Measurements from ENCODE around the gene STAB2.
A peak's percentile ranks its signal among the peaks of the same experiment; 100 is the strongest.
"Not testable (repeated sequence)": the region's sequence is repeated elsewhere in the genome, so short reads cannot be mapped to it uniquely, and the experiment has no call there.

STAB2 gene

DNA sequence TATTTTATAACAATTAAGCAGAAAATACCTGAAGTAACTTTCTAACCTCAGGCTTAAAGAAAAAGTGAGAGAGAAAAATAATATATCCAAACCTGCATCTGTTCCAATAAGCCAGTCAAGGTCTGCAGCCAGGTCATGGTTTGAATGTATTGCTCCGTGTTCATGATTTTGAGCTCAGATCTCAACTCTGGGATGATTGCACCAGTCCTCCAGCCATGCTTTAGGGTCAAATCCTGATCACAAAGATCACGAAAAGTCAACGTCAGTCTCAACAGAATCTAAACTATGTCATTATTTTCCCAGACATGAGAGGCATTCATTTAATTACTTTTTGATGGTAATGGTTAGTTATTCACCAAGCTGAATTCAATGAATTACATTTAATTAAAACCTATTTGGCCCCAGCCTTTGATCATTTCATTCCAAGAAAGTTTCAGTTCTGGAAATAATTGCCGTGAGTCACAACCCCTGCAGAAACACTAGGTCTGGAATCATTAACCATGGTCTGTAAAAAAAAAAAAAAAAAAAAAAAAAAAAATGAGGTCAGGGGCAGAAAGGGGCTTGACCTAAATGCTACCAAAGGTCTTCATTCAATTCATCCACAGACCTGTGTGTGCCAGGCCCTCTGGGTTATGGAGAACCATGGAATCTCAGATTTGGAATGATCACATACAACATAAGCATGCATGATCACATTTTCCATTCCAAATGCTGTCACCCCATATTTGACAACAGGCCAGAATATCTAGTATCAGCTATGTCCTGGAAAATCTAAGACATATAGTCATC lies 198.4 kb downstream of the STAB2 start:
- DNase-seq: no peak

DNA sequence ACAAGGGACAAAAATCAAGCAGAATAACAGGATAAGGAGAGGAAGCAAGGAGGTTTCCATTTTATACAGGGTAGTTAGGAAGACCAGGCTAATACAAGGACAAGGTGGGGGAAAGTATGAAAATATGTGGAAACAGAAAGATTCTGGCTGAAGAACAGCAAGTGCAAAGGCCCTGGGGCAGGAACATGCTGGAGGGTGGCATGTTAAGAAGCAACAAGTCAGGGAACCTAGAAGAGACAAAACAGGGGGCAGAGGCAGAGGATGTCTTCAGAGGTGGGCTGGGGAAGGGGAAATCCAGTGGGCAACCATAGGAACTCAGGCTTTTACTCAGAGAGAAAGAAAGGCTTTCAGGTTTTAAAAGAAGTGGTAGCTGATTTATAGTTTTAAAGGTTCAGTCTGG lies 199.1 kb downstream of the STAB2 start:
- no peak for DNase-seq

DNA sequence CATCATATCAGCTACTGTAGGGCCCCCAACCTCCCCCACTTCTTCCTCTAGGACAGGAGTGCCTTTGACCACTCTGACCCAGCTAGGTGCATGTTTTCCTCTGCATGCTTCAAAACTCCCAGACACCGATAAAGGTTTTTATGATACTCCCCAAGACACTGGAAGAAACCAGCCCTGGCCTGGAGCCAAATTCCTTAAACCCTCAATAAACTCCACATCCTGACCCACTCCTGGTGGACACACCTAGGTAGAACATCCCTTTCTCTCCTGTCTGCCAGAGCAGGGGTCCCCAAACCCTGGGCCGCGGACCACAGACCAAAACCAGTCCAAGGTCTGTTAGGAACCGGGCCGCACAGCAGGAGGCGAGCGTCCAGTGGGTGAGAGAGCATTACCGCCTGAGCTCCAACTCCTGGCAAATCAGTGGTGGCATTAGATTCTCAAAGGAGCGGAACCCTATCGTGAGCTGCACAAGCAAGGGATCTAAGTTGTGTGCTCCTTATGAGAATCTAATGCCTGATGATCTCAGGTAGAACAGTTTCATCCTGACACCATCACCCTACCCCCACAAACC lies 204.4 kb downstream of the STAB2 start:
- no peak for DNase-seq

- no peak for DNase-seq
These were observed 206.0 kb downstream of the STAB2 start for GRCh38 chr12:103793046-103793445.

DNA sequence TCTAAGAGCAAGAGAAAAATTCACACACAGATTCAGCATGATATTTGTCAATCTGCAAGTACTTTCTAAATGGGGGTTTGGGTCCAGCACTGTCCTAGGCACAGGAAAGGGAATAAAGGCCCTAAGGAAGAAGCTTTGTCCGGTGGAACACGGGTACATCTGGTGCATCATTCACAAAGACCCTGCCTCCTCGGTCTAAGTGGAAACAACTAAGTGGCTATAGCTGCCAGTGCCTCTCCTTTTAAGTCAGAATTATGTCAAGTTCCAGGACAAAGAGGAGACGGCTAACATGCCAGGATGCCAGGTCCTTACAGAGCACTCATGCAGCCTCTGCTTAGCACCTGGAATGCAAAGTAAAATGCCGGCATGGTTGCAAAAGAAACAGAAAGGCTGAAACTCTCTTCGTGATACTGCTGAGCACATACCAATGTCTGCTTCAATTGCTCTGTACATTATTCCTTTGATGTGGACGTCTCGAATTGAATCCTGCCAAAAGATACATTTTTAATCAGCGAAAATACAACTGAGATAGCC lies 206.5 kb downstream of the STAB2 start:
- DNase-seq: no peak

- no peak for DNase-seq
These were observed 207.5 kb downstream of the STAB2 start for GRCh38 chr12:103794309-103795213.

- DNase-seq: no peak
These were observed 211.5 kb downstream of the STAB2 start for GRCh38 chr12:103798586-103798985.

DNA sequence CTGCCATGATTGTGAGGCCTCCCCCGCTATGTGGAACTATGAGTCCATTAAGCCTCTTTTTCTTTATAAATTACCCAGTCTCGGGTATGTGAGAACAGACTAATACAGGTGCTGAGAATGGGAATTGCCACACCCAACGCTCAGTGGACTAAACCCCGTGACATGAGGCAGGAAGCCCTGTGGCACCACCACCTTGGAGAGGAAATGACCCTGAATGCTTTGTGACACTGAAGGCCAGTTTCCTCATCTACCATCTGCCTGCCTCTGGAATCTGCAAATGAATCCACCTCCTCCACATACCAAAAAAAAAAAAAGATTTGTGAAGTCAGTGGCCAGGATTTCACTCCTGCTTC lies 212.4 kb downstream of the STAB2 start:
- no peak for DNase-seq

DNA sequence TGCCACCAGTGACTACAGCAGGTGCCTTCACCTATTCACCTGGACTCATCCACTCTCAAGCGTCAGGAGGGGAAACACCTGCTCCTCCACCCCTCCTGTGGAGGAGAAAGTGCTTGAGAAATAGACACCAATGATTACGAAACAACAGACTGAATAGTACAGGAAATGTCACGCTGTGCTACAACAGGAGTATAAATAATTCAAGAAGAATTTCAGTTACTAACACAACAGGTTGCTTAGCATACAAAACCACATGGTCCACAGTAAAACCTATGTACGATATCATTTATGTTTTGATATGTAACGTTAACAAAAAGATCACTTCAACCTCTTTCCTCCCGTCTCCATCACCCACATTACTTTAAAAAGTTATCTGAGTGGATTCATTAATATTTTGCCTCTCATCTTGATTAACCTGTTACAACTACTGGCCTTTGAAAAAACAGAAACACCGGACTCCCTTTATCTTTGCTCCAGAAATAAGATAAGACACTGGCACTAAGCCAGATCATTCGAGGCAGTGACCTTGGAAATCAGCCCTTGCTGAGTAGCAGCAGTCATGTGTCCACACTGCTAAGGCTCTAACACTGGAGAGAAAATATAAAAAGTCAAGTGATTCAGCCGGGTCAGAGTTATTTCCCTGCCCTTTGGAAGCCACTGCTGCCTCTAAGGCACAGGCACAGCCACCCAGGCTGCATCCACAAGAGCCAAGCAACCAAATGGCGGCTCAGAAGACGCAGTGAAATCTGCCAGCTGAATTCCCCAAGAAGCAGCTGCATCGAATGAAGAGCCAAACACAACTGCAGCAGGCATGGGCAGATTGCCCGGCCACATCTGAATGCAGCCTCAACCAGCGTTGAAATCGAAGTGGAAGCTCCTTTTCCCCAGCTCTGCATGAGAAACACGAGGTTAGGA lies 213.0 kb downstream of the STAB2 start:
- DNase-seq: peak; percentile 81

DNA sequence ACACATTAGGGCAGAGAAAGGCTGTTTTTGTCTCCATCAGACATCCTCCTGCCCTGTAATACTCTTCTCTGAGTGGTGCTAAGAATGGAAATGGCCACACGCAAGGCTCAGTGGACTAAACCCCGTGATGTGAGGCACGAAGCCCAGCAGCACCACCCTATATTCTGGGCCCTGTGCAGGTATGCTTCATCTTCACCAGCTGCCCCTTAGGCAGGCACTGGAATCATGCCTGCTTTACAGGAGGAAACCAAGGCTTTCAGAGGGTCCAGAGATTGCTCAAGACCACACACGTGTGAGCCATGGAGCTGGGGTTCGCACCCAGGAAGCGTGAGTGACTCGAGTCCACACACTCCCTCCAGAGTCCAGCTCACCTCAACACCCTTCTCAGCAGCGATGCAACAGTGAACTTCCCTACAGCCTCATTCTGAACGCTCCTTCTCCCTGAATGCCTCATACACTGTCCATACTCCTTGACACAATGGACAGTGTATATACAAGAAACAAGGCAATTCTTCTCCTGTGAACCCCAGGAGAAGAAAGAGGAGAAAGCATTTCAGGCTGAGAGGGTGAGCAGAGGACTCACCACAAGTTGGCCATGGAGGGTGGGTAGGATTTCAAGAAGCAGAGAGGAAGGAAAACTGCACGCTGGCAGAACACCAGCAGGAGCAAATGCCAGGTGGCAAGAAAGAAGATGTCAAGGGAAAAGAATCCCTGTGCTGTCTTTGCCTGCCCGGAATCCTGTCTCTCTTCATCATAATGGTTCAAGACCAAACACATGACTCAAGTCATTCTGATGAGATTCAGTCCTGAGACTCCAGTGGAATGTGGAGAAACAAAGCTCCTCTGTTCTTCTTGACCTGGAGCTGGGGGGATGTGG lies 214.9 kb downstream of the STAB2 start:
- no peak for DNase-seq

DNA sequence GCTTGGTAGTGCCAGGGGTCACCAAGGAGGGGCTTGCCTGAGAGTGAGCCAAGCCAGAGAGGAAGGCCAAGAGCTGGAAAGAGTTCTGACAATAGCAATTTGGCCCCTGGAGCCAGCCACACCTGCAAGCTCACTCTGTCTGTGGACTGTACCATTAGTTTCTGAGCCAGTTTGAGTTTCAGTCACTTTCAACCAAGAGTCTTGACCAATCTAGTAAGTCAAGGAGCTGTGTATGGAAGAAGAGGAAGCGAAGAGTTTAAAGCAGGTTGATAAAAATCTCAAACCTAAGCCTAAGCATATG lies 215.5 kb downstream of the STAB2 start:
- no peak for DNase-seq

DNA sequence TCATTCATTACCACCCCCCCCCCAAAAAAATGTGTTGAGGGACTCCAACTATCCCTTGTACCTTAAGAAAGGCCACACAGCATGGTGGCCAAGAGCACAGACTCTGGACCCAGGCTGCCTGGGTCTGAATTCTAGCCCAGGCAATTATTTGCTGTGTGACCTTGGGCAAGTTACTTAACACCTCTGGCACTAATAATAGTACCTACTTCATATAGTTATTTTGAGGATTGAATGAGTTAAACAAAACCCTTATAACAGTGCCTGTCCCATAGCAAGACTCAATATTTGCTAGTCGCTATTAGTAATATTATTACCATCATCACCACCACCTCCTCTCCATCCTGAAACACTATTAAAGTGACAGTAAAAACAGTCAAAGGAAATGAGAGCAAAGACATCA lies 216.8 kb downstream of the STAB2 start:
- DNase-seq: no peak

DNA sequence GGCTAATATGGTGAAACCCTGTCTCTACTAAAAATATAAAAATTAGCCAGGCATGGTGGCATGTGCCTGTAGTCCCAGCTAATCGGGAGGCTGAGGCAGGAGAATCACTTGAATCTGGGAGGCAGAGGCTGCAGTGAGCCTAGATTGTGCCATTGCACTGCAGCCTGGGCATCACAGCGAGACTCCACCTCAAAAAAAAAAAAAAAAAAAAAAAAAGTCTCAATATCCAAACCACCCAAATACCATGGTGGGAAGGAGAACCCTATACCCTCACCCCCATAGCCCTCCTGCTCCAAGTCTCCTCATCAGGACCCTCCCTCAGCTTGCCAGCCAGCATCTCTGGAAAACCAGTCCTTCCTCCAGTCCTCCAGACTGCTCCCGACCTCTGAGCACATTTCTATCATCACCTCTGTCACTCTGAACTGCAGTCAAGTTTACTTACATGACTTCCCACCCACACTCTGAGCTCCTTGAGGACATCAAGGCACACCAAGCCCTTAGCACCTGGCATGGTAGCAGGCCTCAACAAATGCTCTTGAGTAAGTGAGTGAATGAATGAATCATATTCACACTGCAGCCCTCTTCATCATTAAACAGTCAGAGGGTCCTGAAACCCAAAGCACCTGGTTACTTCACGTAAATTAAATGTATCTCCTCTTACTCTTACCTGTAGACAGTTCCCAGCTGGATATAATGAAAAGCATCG lies 218.7 kb downstream of the STAB2 start:
- DNase-seq: no peak

- no peak for DNase-seq
These were observed 219.7 kb downstream of the STAB2 start for GRCh38 chr12:103806803-103807202.

- no peak for DNase-seq
These were observed 220.6 kb downstream of the STAB2 start for GRCh38 chr12:103807561-103808238.

GRCh38 chr12:103808239-103808880 lies 221.3 kb downstream of the STAB2 start:
- DNase-seq: no peak

GRCh38 chr12:103809154-103809553 lies 222.1 kb downstream of the STAB2 start:
- no peak for DNase-seq

DNA sequence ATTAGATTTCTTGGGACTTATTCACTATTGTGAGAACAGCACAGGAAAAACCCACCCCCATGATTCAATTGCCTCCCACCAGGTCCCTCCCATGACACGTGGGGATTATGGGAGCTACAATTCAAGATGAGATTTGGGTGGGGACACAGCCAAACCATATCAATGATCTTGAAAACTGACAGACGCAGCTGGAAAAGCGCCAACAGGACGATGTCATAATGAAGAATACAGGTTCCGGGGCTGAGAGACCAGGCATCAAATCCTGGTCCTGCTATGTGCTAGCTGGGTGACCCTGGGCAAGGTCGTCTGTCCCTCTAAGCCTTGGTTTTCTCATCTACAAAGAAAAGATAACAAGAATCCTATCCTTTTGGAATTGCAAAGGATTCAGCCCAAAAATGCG lies 222.6 kb downstream of the STAB2 start:
- not testable (repeated sequence) for DNase-seq

DNA sequence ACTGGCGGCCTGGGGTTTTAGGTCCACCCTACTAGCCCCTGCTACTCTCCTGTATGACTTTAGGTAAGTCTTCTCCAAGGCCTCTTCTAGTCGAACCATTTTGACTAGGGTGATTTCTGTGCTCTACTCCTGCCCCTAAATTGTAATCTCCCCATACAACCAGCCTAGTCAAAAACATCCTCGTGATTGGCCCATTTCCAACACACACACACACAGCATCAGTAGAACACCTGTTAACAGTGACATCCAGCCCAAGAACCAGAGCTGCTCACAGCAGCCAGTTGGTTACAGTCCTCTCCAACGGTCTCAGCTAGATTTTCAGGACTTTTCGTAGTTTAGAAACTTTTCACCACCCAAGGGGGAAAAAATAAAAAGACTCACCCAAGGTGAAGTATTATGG lies 223.0 kb downstream of the STAB2 start:
- DNase-seq: no peak

DNA sequence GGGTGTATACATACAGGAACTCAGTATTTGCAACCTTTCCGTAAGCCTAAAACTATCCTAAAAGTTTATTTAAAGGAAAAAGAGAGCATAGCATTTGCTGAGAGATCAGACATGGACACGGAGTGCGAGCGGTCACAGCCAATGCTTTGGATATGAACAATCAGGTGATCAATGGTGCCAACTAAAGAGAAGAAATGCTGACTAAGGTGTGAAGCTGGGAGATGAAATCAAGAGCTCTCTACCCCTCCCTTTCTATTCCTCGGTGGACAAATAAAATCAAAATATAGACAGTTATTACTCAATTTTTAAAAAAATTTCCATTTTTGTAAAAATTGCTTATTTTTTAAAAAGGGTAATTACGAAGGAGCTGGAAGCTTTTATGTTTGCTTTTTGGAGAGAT lies 224.7 kb downstream of the STAB2 start:
- DNase-seq: no peak

All from NCI-H187 treated with DMSO at 0.1 percent for 48 hours (cell line).